Caco-2 (cell line): Measurements from ENCODE around the gene HM13. TPM values are rescaled to one million over a fixed set of nuclear protein-coding genes. Genes with fewer than 3 reads are reported as not detected.

Source experiments
- BruUV-seq: library from RNA; stranded (reverse); fragments of 400-500 nt; replicated peaks from 2 replicates; lab custom pipeline; 2021; lab: Mats Ljungman, UMichigan
- CTCF ChIA-PET: fragments of 300-600 bp; sonication (Branson Sonifier 250); formaldehyde crosslinking; loops from one replicate; lab custom pipeline; 2022; ENCODE audit warnings: antibody characterized with exemption; lab: Charles Lee
- POLR2A ChIA-PET: fragments of 300-600 bp; sonication (Branson Sonifier 250); formaldehyde crosslinking; loops from one replicate; lab custom pipeline; 2022; ENCODE audit warnings: antibody characterized with exemption; lab: Charles Lee
- DNase-seq, 2 experiments: peaks; one replicate each; pipeline versions ENCODE4 v3.0.0 to v3.0.0-alpha.2; 2020 to 2022
- H3K27me3 ChIP-seq: replicated peaks from 2 replicates; pipeline ENCODE4 v1.6.0; 2011; ENCODE audit warnings: low read length; ENCODE audit not compliant: control insufficient read depth, insufficient read depth
- H3K36me3 ChIP-seq: 2 replicates; pipeline ENCODE4 v1.5.1; 2011; ENCODE audit warnings: low read length; ENCODE audit not compliant: control insufficient read depth, insufficient read depth
- H3K4me1 ChIP-seq: fragments of 250-450 bp; sonication (Bioruptor Pico); 2 replicates; pipeline ENCODE4 v1.5.1; 2020; ENCODE audit warnings: mild to moderate bottlenecking
- H3K4me3 ChIP-seq: 2 replicates; pipeline ENCODE4 v1.5.1; 2011; ENCODE audit warnings: low read depth, mild to moderate bottlenecking, control low read depth, low read length
- H3K9me3 ChIP-seq: fragments of 250-450 bp; sonication (Bioruptor Pico); 2 replicates; pipeline ENCODE4 v1.5.1; 2020; ENCODE audit warnings: mild to moderate bottlenecking, moderate library complexity
- H3K27ac Mint-ChIP-seq: one replicate; pipeline ENCODE4 v1.8.0; 2022; ENCODE audit warnings: mixed read lengths; ENCODE audit not compliant: unreplicated experiment
- H3K27me3 Mint-ChIP-seq: one replicate; pipeline ENCODE4 v1.8.0; 2022; ENCODE audit warnings: mixed read lengths; ENCODE audit not compliant: insufficient read depth, unreplicated experiment
- H3K36me3 Mint-ChIP-seq: one replicate; pipeline ENCODE4 v1.8.0; 2022; ENCODE audit warnings: mild to moderate bottlenecking, mixed read lengths; ENCODE audit not compliant: insufficient read depth, unreplicated experiment
- H3K4me1 Mint-ChIP-seq: one replicate; pipeline ENCODE4 v1.8.0; 2022; ENCODE audit warnings: low read depth, mixed read lengths; ENCODE audit not compliant: unreplicated experiment
- H3K4me3 Mint-ChIP-seq: one replicate; pipeline ENCODE4 v1.8.0; 2022; ENCODE audit warnings: mild to moderate bottlenecking, moderate library complexity, mixed read lengths; ENCODE audit not compliant: unreplicated experiment
- H3K9me3 Mint-ChIP-seq: one replicate; pipeline ENCODE4 v1.8.0; 2022; ENCODE audit warnings: mixed read lengths; ENCODE audit not compliant: unreplicated experiment
- CTCF ChIP-seq, 2 experiments: fragments of 200-600 bp in 1 of 2; IDR thresholded peaks; 1 replicate in 1 of 2; 2 replicates in 1 of 2; pipeline versions ENCODE4 v1.5.1 to v1.8.0; 2011 to 2022; ENCODE audit warnings: antibody characterized with exemption in 1 of 2, control low read depth in 1 of 2, inconsistent platforms in 1 of 2, low read depth in 1 of 2, low read length in 1 of 2, mild to moderate bottlenecking in 1 of 2, moderate library complexity in 1 of 2; ENCODE audit not compliant: insufficient read depth in 1 of 2, severe bottlenecking in 1 of 2, unreplicated experiment in 1 of 2
- intact Hi-C: fragments of 100-400 bp; cut with micrococcal nuclease; formaldehyde crosslinking; loops from one replicate; pipeline ENCODE4 v1.10.0; 2022; ENCODE audit not compliant: unreplicated experiment
- total RNA-seq: library from RNA; stranded (reverse); gene quantifications from 2 replicates; pipeline ENCODE4 v1.2.3, GENCODE V29; 2022

The HM13 gene
- total RNA-seq, 1 experiment from 2014 or later = 443 TPM

- ChIA-PET CTCF (interaction anchor here (0.6 to 1.1 kb wide), 2 partner anchors 28 to 31 kb away, joined by 3 to 7 read pairs; no protein-coding TSS in a partner anchor), POLR2A (no interaction called here)
- peaks cover 10% of the 10 kb centered on the region for H3K9me3 ChIP-seq
- Mint-ChIP-seq H3K4me3 (no peak overlapping the region), H3K9me3 (peaks cover 10% of the 10 kb centered on the region), H3K27me3 (peaks cover 22% of the 10 kb centered on the region), H3K36me3 (peaks cover 6% of the 10 kb centered on the region), H3K4me1 (no peaks in the 10 kb centered on the region), H3K27ac (no peak overlapping the region)
- H3K36me3 ChIP-seq = no peaks in the 10 kb centered on the region
- intact Hi-C loops = no loop called here
- no peak for TF ChIP-seq CTCF (IDR thresholded peaks at IDR 0.05; ENCODE audit: insufficient read depth in 1 of 2, low read depth in 1 of 2, low read length in 1 of 2, severe bottlenecking in 1 of 2, unreplicated experiment in 1 of 2)
- H3K4me1 ChIP-seq = peaks cover 7% of the 10 kb centered on the region; the same call in 1 of the 2 replicates
- H3K4me3 ChIP-seq = no peak overlapping the region
- DNase-seq = peak in 1 of 2 experiments; percentile 26
- BruUV-seq = no TSS peak
- H3K27me3 ChIP-seq = no peaks in the 10 kb centered on the region
These were observed 40.7 kb upstream of the HM13 start for GRCh38 chr20:31473331-31474096.

GRCh38 chr20:31474097-31474436 is 40.2 kb upstream of the HM13 start:
- Mint-ChIP-seq H3K4me3 (no peak overlapping the region), H3K4me1 (no peaks in the 10 kb centered on the region), H3K27ac (no peak overlapping the region), H3K27me3 (peaks cover 22% of the 10 kb centered on the region), H3K9me3 (peaks cover 10% of the 10 kb centered on the region), H3K36me3 (peaks cover 6% of the 10 kb centered on the region)
- intact Hi-C loops = no loop called here
- CTCF ChIA-PET = interaction anchor here (1.1 kb wide), 1 partner anchor 28 kb away, joined by 3 read pairs; no protein-coding TSS in a partner anchor
- H3K4me1 ChIP-seq = peaks cover 7% of the 10 kb centered on the region; the same call in 1 of the 2 replicates
- H3K9me3 ChIP-seq = peaks cover 10% of the 10 kb centered on the region
- POLR2A ChIA-PET = no interaction called here
- no peaks in the 10 kb centered on the region for H3K36me3 ChIP-seq
- no peaks in the 10 kb centered on the region for H3K27me3 ChIP-seq
- no TSS peak for BruUV-seq
- H3K4me3 ChIP-seq = no peak overlapping the region
- TF ChIP-seq CTCF (IDR thresholded peaks at IDR 0.05; ENCODE audit: insufficient read depth in 1 of 2, low read depth in 1 of 2, low read length in 1 of 2, severe bottlenecking in 1 of 2, unreplicated experiment in 1 of 2) = no peak
- DNase-seq = no peak

GRCh38 chr20:31474758-31475427 is 39.3 kb upstream of the HM13 start, which contains the start of the genes DEFB124 and REM1:
TSS of gene DEFB124 (minus strand) at chr20:31475127. CDS start at chr20:31473013, 2,114 bp downstream.
TSS of gene REM1 (plus strand) at chr20:31475288. CDS start at chr20:31476446, 1,158 bp downstream.
- H3K4me3 Mint-ChIP-seq = no peak within 1 kb of the TSS
- H3K4me3 ChIP-seq = no peak within 1 kb of the TSS

More at GRCh38 chr20:31474758-31475427, 39.3 kb upstream of the HM13 start, which contains the start of the genes DEFB124 and REM1:
- Mint-ChIP-seq H3K27me3 (peaks cover 22% of the 10 kb centered on the region), H3K36me3 (peaks cover 6% of the 10 kb centered on the region), H3K4me1 (no peaks in the 10 kb centered on the region), H3K9me3 (peaks cover 10% of the 10 kb centered on the region), H3K27ac (no peak within 1 kb of the TSS)
- ChIA-PET POLR2A (no interaction called here), CTCF (interaction anchor here (1.4 kb wide), 1 partner anchor 28 kb away, joined by 7 read pairs; no protein-coding TSS in a partner anchor)
- intact Hi-C loops = no loop called here
- DNase-seq = no peak
- Histone ChIP-seq H3K36me3 (no peaks in the 10 kb centered on the region), H3K4me1 (peaks cover 7% of the 10 kb centered on the region; the same call in 1 of the 2 replicates), H3K27me3 (no peaks in the 10 kb centered on the region), H3K9me3 (peaks cover 10% of the 10 kb centered on the region)
- BruUV-seq = no TSS peak
- TF ChIP-seq CTCF (IDR thresholded peaks at IDR 0.05; ENCODE audit: insufficient read depth in 1 of 2, low read depth in 1 of 2, low read length in 1 of 2, severe bottlenecking in 1 of 2, unreplicated experiment in 1 of 2) = no peak
